Hematopoietic multipotent progenitor cell treated with erythropoietin and hydrocortisone succinate and interleukin-3 and kit ligand, for 8 days (in vitro differentiated cells): Measurements from ENCODE around the gene SYCP2.
"Not testable (repeated sequence)": the region's sequence is repeated elsewhere in the genome, so short reads cannot be mapped to it uniquely, and the experiment has no call there.

Experiments used
- DNase-seq: peaks from one replicate; pipeline ENCODE4 v3.0.0-alpha.2; 2015

Gene SYCP2

GRCh38 chr20:59903621-59904020, 29.8 kb downstream of the SYCP2 start:
- no peak for DNase-seq

DNA sequence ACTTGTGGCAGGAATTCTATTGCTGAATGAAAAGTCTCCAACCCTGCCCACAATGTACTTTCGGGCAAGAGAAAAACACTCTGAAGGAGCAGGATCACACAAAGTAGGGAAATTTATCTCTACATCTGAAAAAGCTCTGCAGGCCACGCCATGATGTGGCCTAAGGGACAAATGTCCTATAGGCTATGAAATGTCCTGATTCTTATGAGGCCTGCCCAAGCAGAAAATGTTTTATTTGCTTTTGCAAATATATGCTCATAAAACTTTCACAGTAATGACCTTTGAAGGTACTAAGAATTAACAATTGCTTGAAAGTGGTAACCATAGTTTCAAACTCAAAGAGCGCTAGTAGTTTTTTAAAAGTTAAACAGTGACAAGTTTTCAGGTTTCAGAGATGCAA, 31.0 kb downstream of the SYCP2 start:
- DNase-seq, result no peak

- no peak for DNase-seq
These were observed 37.5 kb downstream of the SYCP2 start for GRCh38 chr20:59895908-59896307.

DNA sequence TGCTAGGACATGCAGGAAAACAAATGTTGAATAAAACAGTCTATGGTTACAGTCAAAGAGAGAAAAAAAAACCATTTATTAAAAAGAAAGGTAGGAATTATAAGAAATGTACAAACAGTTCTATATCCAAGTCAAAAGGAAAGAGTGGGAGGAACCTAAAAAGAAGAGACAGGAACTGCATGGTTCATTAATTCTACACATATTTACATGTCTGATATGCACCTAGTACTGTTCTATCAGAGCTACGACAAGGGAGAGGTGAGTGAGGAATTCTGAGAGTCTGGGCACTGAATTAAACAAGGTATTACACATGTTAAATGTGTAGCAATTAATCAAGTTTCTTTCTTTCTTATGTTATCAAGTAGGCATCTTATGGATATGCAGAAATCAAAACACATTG, 41.9 kb downstream of the SYCP2 start:
- no peak for DNase-seq

GRCh38 chr20:59890035-59890434, 43.4 kb downstream of the SYCP2 start:
- not testable (repeated sequence) for DNase-seq

GRCh38 chr20:59888050-59888449, 45.4 kb downstream of the SYCP2 start:
- no peak for DNase-seq

DNA sequence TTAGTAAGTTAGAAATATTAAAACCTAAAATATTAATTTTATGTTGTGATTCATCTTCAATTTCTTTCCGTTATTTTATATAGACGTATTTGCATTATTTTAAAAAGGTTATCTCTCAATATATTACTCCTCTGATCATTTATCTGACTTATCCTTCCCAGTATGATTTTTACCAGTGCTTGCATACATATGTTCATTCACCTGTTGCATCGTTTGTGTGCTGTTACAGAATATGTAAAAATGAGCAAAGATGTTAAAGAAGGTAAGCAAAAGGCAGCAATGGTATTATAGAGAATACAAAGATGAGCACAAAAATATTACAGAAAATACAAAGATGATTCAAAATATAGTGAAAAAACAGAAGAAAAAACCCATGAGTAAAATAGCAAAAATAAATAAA, 48.9 kb downstream of the SYCP2 start:
- no peak for DNase-seq

- DNase-seq, result no peak
These were observed 53.2 kb downstream of the SYCP2 start for GRCh38 chr20:59880198-59880597.

DNA sequence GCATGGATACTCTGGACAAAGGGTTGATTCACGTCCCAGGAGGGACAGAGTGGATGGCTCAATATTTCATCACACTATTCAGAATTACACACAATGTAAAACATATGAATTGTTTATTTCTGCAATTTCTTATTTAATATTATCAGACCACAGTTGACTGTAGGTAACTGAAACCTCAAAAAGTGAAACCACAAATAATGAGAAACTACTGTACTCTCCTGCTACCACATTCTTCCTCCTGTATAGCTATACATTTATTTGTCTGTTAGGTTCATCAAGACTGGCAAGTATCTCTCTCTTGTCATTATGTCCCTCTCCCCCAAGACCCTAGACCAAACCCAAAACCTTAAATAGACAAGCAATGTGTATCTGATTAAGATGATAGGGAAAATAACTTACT, 60.0 kb downstream of the SYCP2 start:
- no peak for DNase-seq

DNA sequence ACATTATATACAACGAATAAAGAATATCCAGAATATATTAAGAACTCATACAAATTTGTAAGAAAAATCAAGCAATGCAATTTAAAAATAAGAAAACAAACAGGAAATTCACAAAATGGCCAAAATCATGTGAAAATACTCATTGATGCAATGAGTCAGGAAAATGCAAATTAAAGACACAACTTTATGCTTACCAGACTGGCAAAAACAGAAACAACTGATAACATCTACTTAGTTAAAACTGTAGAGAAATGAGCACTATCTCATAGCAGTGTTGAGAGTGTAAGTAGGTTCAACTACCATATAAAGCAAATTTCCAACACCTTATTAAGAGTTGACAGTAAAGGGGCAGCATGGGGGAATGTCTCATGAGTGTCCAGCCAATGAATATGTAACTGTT, 62.3 kb downstream of the SYCP2 start:
- no peak for DNase-seq

- no peak for DNase-seq
These were observed 67.1 kb downstream of the SYCP2 start for GRCh38 chr20:59866338-59866737.

DNA sequence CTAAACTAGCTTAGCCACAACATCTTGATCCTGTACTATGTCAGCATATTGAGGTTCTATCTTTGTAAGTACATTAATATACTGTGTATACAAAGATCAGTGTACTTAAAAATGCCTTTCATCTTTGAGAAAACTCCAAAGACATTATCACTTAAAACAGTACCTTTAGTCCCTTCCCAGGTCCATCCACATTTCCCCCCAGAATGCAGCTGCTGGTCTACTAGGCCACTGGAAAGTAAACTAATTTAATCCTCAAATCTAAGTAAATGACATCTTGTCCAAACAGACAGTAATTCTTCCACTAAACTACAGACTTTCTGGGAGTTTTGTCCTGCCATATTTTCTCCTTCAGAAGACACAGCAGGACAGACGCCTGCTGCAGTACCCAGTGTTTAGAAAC, 68.7 kb downstream of the SYCP2 start:
- no peak for DNase-seq

- no peak for DNase-seq
These were observed 70.4 kb downstream of the SYCP2 start for GRCh38 chr20:59863058-59863457.

DNA sequence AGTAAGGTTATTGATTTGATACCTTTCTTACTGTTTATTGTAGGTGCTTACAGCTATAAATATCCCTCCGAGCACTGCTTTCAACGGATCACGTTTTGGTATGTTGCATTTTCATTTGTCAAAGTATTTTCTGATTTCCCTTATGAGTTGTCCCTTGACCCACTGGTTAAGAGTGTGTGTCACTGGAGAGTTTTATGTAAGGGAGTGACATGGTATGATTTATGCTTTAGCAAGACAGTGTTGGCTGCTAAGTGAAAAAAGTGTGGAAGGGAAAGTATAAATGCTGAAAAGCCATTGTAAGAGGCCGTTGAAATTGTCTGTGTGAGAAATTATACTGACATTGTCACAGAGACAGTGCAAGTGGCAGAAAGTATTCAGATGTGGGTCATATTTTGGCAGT, 72.0 kb downstream of the SYCP2 start:
- DNase-seq, result no peak

DNA sequence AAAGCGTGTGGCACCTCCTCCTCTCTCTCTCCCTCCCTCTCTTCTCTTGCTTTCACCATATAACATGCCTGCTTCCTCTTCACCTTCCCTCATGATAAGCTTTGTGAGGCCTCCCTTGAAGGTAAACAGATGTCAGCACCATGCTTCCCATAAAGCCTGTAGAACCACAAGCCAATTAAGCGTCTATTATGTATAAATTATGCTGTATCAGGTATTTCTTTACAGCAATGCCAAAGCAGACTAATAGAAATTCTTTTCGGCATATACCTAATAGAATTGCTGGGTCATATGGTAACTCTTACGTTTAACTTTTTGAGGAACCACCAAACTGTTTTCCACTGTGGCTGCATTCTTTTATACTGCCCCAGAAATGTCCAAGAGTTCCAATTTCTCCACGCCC, 75.0 kb downstream of the SYCP2 start:
- no peak for DNase-seq

DNA sequence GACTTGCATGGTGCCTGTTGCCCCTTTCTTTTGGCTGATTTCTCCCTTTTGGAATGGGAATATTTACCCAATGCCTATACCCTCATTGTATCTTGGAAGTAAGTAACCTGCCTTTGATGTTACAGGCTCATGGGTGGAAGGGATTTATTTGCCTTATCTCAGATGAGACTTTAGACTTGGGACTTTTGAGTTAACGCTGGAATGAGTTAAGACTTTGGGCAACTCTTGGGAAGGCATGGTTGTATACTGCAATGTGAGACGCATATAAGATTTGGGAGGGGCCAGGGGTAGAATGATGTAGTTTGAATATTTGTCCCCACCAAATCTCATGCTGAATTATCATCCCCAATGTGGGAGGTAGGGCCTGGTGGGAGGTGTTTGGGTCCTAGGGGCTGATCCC, 75.5 kb downstream of the SYCP2 start:
- no peak for DNase-seq

DNA sequence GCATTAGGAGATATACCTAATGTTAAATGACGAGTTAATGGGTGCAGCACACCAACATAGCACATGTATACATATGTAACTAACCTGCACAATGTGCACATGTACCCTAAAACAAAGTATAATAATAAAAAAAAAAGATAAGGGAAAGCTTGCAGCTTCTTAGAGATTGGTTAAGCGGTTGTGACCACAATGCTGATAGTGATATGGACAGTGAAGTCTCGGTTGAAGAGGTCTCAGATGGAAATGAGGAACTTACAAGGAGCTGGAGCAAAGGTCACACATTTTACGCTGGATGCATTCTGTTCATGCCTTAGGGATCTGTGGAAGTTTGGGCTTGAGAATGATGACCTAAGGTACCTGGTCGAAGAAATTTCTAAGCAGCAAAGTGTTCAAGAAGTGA, 76.5 kb downstream of the SYCP2 start:
- peak; percentile 24 for DNase-seq

DNA sequence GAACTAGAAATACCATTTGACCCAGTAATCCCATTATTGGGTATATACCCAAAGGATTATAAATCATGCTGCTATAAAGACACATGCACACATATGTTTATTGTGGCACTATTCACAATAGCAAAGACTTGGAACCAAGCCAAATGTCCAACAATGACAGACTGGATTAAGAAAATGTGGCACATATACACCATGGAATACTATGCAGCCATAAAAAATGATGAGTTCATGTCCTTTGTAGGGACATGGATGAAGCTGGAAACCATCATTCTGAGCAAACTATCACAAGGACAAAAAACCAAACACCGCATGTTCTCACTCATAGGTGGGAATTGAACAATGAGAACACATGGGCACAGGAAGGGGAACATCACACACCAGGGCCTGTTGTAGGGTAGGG, 76.9 kb downstream of the SYCP2 start:
- DNase-seq, result not testable (repeated sequence)

DNA sequence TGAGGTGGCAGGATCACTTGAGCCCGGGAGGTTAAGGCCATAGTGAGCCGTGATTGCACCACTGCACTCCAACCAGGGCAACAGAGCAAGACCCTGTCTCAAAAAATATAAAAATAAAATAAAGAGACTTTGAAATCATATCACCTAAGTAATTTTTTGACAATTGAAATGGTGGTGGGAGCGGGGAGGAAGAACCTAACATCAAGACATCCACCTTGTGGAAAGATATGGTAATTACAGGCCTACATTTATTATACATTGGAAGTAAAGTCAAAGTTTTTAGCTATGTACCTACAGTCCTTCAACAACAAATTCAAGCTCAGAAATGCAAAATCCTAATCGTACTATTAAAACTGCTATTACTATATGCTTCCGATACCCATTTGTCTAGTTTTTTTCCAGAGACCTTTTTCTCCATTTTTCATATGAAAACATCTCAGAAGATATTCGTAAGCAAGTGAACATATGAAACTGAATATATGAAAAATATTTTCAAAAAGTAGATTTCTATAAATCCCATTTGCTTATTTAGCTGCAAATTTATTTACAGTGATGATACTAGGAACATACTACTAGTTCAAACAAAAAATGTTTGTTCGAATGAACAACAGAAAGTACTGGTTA, 83.3 kb downstream of the SYCP2 start:
- peak; percentile 48 for DNase-seq

GRCh38 chr20:59848182-59848581, 85.3 kb downstream of the SYCP2 start:
- no peak for DNase-seq

DNA sequence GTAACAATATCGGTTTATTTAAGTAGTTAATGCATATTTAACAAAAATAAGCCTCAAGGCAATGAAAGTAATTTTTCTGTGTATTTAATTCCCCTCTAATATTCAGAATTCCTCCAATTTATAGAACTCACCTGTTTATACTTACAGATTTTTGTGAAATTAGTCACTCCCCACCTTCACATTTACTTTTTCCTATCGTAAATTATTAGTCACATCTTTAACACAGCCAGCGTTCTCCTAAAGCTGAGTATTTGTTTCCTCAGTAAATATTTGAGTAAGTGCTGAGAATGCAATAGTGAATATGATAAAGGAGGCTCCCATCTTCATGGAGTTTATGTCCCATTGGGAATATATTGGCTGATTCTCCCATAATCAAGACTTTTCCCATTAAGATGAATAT, 88.0 kb downstream of the SYCP2 start:
- no peak for DNase-seq

GRCh38 chr20:59839400-59839799, 94.0 kb downstream of the SYCP2 start:
- no peak for DNase-seq

- no peak for DNase-seq
These were observed 95.6 kb downstream of the SYCP2 start for GRCh38 chr20:59837623-59838394.

- no peak for DNase-seq
These were observed 96.7 kb downstream of the SYCP2 start for GRCh38 chr20:59836767-59837166.
